ENCODE results near the gene SSTR3.

SSTR3 gene

GRCh38 chr22:37166675-37167066, 45.6 kb downstream of the SSTR3 start:
- DNase-seq (ENCODE audit: low read depth) = peak; percentile 29

GRCh38 chr22:37165940-37166674, 46.2 kb downstream of the SSTR3 start:
- no peak for DNase-seq (ENCODE audit: low read depth)

GRCh38 chr22:37165066-37165465, 47.2 kb downstream of the SSTR3 start:
- DNase-seq (ENCODE audit: low read depth) = no peak

GRCh38 chr22:37164505-37164887, 47.8 kb downstream of the SSTR3 start:
- DNase-seq (ENCODE audit: low read depth) = no peak

GRCh38 chr22:37163575-37164504, 48.4 kb downstream of the SSTR3 start:
- no peak for DNase-seq (ENCODE audit: low read depth)

GRCh38 chr22:37163096-37163489, 49.2 kb downstream of the SSTR3 start:
- DNase-seq (ENCODE audit: low read depth) = no peak

- DNase-seq (ENCODE audit: low read depth) = no peak
These were observed 49.8 kb downstream of the SSTR3 start for GRCh38 chr22:37162221-37163095.

GRCh38 chr22:37161443-37161842, 50.8 kb downstream of the SSTR3 start:
- no peak for DNase-seq (ENCODE audit: low read depth)

GRCh38 chr22:37160027-37160426, 52.2 kb downstream of the SSTR3 start:
- DNase-seq (ENCODE audit: low read depth) = no peak

- DNase-seq (ENCODE audit: low read depth) = no peak
These were observed 53.4 kb downstream of the SSTR3 start for GRCh38 chr22:37158963-37159290.

GRCh38 chr22:37157516-37158285, 54.6 kb downstream of the SSTR3 start:
- DNase-seq (ENCODE audit: low read depth) = no peak

GRCh38 chr22:37156686-37157435, 55.4 kb downstream of the SSTR3 start:
- DNase-seq (ENCODE audit: low read depth) = no peak

GRCh38 chr22:37155971-37156370, 56.3 kb downstream of the SSTR3 start:
- no peak for DNase-seq (ENCODE audit: low read depth)

- no peak for DNase-seq (ENCODE audit: low read depth)
These were observed 57.2 kb downstream of the SSTR3 start for GRCh38 chr22:37154925-37155712.
